SK-N-SH treated with all-trans-retinoic acid at 6 μM for 48 hours (cell line): Measurements from ENCODE around the gene USP22.

Experiments
- ARNTL ChIP-seq: fragments of 450-650 bp; formaldehyde crosslinking; IDR thresholded peaks from 2 replicates; pipeline ENCODE4 v1.5.0; 2020; ENCODE audit warnings: low read depth, mild to moderate bottlenecking, moderate library complexity, borderline replicate concordance
- BACH2 ChIP-seq: fragments of 250-450 bp; sonication (Bioruptor Pico); IDR thresholded peaks from 2 replicates; pipeline ENCODE4 v1.9.0; 2021; ENCODE audit warnings: mild to moderate bottlenecking, borderline replicate concordance
- CREB5 ChIP-seq: fragments of 250-450 bp; sonication (Bioruptor Pico); IDR thresholded peaks from 2 replicates; pipeline ENCODE4 v1.5.1; 2020; ENCODE audit warnings: low read depth, mild to moderate bottlenecking, moderate library complexity
- CSDC2 ChIP-seq: fragments of 250-450 bp; sonication (Bioruptor Pico); IDR thresholded peaks from 2 replicates; pipeline ENCODE4 v1.5.0; 2020; ENCODE audit warnings: mild to moderate bottlenecking, moderate library complexity
- CSRNP3 ChIP-seq: fragments of 250-450 bp; sonication (Bioruptor Pico); IDR thresholded peaks from 2 replicates; pipeline ENCODE4 v1.5.1; 2021; ENCODE audit warnings: mild to moderate bottlenecking, moderate library complexity
- ISL1 ChIP-seq: fragments of 250-450 bp; sonication (Bioruptor Pico); IDR thresholded peaks from 2 replicates; pipeline ENCODE4 v2.1.2; 2022; ENCODE audit warnings: mild to moderate bottlenecking, moderate library complexity
- PATZ1 ChIP-seq: fragments of 250-450 bp; sonication (Bioruptor Pico); IDR thresholded peaks from 2 replicates; pipeline ENCODE4 v1.8.0; 2020; ENCODE audit warnings: mild to moderate bottlenecking, moderate library complexity, borderline replicate concordance
- PPARA ChIP-seq: fragments of 250-450 bp; sonication (Bioruptor Pico); IDR thresholded peaks from 2 replicates; pipeline ENCODE4 v1.5.0; 2020; ENCODE audit warnings: mild to moderate bottlenecking, borderline replicate concordance
- TSHZ2 ChIP-seq: fragments of 250-450 bp; sonication (Bioruptor Pico); IDR thresholded peaks from 2 replicates; pipeline ENCODE4 v1.5.0; 2020; ENCODE audit warnings: mild to moderate bottlenecking, moderate library complexity
- ZFP3 ChIP-seq: fragments of 250-450 bp; sonication (Bioruptor Pico); IDR thresholded peaks from 2 replicates; pipeline ENCODE4 v1.5.0; 2020; ENCODE audit warnings: mild to moderate bottlenecking, moderate library complexity
- ZNF565 ChIP-seq: fragments of 450-650 bp; formaldehyde crosslinking; conservative IDR thresholded peaks from 2 replicates; pipeline ENCODE4 v1.5.0; 2020; ENCODE audit warnings: low read depth, mild to moderate bottlenecking, moderate library complexity
- ZNF70 ChIP-seq: fragments of 450-650 bp; formaldehyde crosslinking; IDR thresholded peaks from 2 replicates; pipeline ENCODE4 v1.5.0; 2020; ENCODE audit warnings: mild to moderate bottlenecking, moderate library complexity

GRCh38 chr17:20995873-20996723 is 46.7 kb downstream of the USP22 start:
- no peak for TF ChIP-seq CSDC2 (CRISPR knock-in tag)
- TF ChIP-seq ZFP3 (CRISPR knock-in tag) = no peak
- TF ChIP-seq ZNF565 (CRISPR knock-in tag) = no peak
- TF ChIP-seq ISL1 (CRISPR knock-in tag) = no peak
- TF ChIP-seq ZNF70 (CRISPR knock-in tag) = no peak
- no peak for TF ChIP-seq PPARA
- TF ChIP-seq ARNTL (CRISPR knock-in tag) = no peak
- no peak for TF ChIP-seq TSHZ2 (CRISPR knock-in tag)
- TF ChIP-seq PATZ1 (CRISPR knock-in tag) = no peak
- no peak for TF ChIP-seq CREB5 (CRISPR knock-in tag)
- TF ChIP-seq CSRNP3 (CRISPR knock-in tag) = no peak
- no peak for TF ChIP-seq BACH2
